Stimulated activated CD4-positive, alpha-beta T cell treated with anti-CD3 and anti-CD28 coated beads, Interleukin-12 subunit alpha, Interleukin-12 subunit beta, amount 100 ng/mL, for 4 hours (primary cell): ENCODE measurements around the gene PGF.

ENCODE experiments used
- DNase-seq: peaks from one replicate; pipeline ENCODE4 v3.0.0-alpha.2; 2020

PGF gene

GRCh38 chr14:74954947-74955228 is 509 bp downstream of the PGF start:
- DNase-seq: no peak

- no peak for DNase-seq
Measured at GRCh38 chr14:74954232-74954946, 1.0 kb downstream of the PGF start.

GRCh38 chr14:74953686-74954085 is 1.7 kb downstream of the PGF start:
- no peak for DNase-seq

GRCh38 chr14:74952697-74953484 is 2.5 kb downstream of the PGF start:
- no peak for DNase-seq

GRCh38 chr14:74952180-74952665 is 3.2 kb downstream of the PGF start:
- DNase-seq: no peak

- DNase-seq: no peak
Measured at GRCh38 chr14:74951443-74952179, 3.8 kb downstream of the PGF start.

GRCh38 chr14:74950795-74951442 is 4.5 kb downstream of the PGF start:
- no peak for DNase-seq

GRCh38 chr14:74949859-74950573 is 5.4 kb downstream of the PGF start:
- DNase-seq: no peak

GRCh38 chr14:74949191-74949601 is 6.2 kb downstream of the PGF start:
- DNase-seq: no peak

- no peak for DNase-seq
Measured at GRCh38 chr14:74948228-74949175, 6.9 kb downstream of the PGF start.

GRCh38 chr14:74947353-74948227 is 7.8 kb downstream of the PGF start:
- DNase-seq: no peak

GRCh38 chr14:74946659-74947281 is 8.6 kb downstream of the PGF start:
- DNase-seq: no peak

GRCh38 chr14:74945852-74946658 is 9.3 kb downstream of the PGF start:
- peak; percentile 68 for DNase-seq

- DNase-seq: peak; percentile 11
Measured at GRCh38 chr14:74945261-74945851, 10.0 kb downstream of the PGF start.

GRCh38 chr14:74942608-74943007 is 12.8 kb downstream of the PGF start:
- no peak for DNase-seq

- DNase-seq: no peak
Measured at GRCh38 chr14:74942181-74942580, 13.2 kb downstream of the PGF start.

- DNase-seq: peak; percentile 63
Measured at GRCh38 chr14:74941676-74942097, 13.7 kb downstream of the PGF start.

GRCh38 chr14:74940956-74941565 is 14.3 kb downstream of the PGF start:
- no peak for DNase-seq
